ENCODE data around the gene RAVER1. TPM values are rescaled to one million over a fixed set of nuclear protein-coding genes. Genes with fewer than 3 reads are reported as not detected.

RAVER1 gene
- total and polyA plus RNA-seq, 9 of the 15 experiments (the other 6 are each of a cell fraction or from before 2014, with no cell fraction given), result 0.06 to 113 (median 7.0) TPM

GRCh38 chr19:10332158-10332964, 968 bp downstream of the RAVER1 start (continued):
- TF ChIP-seq POLR2AphosphoS5 (IDR thresholded peaks at IDR 0.05; ENCODE audit: control insufficient read depth, insufficient read depth, low read depth, low read length) (no peak), USF1 (CRISPR knock-in tag; IDR thresholded peaks at IDR 0.05) (peak; percentile 31; the same call in 1 of the 2 replicates), NR1H2 (CRISPR knock-in tag; IDR thresholded peaks at IDR 0.05) (0 out of 2 replicates have a peak, but pooled peaks have one; percentile 18), PREB (CRISPR knock-in tag; IDR thresholded peaks at IDR 0.05) (0 out of 2 replicates have a peak, but pooled peaks have one; percentile 28), SREBF2 (CRISPR knock-in tag; IDR thresholded peaks at IDR 0.05) (no peak), FOXK1 (CRISPR knock-in tag; IDR thresholded peaks at IDR 0.05; ENCODE audit: borderline replicate concordance) (0 out of 2 replicates have a peak, but pooled peaks have one; percentile 52), YY1 (IDR thresholded peaks at IDR 0.05; ENCODE audit: borderline replicate concordance in 1 of 3, control insufficient read depth in 1 of 3, extremely low read depth in 1 of 3, insufficient read depth in 3 of 3, insufficient read length in 1 of 3, insufficient replicate concordance in 2 of 3, low read depth in 1 of 3, low read length in 2 of 3) (no peak), REST (IDR thresholded peaks at IDR 0.05; ENCODE audit: borderline replicate concordance) (peak; percentile 47), REST (CRISPR knock-in tag; IDR thresholded peaks at IDR 0.05; ENCODE audit: low read depth) (no peak), PHF20 (IDR thresholded peaks at IDR 0.05; ENCODE audit: partially characterized antibody) (no peak), CBX3 (IDR thresholded peaks at IDR 0.05; ENCODE audit: borderline replicate concordance in 1 of 2, low read length in 2 of 2) (no peak), ZNF766 (CRISPR knock-in tag; conservative IDR thresholded peaks at IDR 0.05) (no peak), MAFK (IDR thresholded peaks at IDR 0.05; ENCODE audit: low read length) (no peak)
- TF ChIP-seq, protein P1, sequence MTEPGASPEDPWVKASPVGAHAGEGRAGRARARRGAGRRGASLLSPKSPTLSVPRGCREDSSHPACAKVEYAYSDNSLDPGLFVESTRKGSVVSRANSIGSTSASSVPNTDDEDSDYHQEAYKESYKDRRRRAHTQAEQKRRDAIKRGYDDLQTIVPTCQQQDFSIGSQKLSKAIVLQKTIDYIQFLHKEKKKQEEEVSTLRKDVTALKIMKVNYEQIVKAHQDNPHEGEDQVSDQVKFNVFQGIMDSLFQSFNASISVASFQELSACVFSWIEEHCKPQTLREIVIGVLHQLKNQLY (CRISPR knock-in tag; conservative IDR thresholded peaks at IDR 0.05), result no peak

Data from K562 (cell line).